Mucosa of descending colon (tissue), 3 donors: ENCODE data around the gene ZMAT5. TPM values are rescaled to one million over a fixed set of nuclear protein-coding genes. Genes with fewer than 3 reads are reported as not detected.
"Not testable (repeated sequence)": the region's sequence is repeated elsewhere in the genome, so short reads cannot be mapped to it uniquely, and the experiment has no call there.

Experiments
- ATAC-seq: fragments of 200-7000 bp; cut with Tn5 transposase; one replicate; pipeline ENCODE4 v1.9.1; 2020; ENCODE audit warnings: mild to moderate bottlenecking, moderate library complexity
- DNase-seq, 3 donors: peaks; one replicate each; pipeline ENCODE4 v3.0.0-alpha.2; 2020
- H3K36me3 ChIP-seq: fragments of 200-600 bp; one replicate; pipeline ENCODE4 v1.8.0; 2021; ENCODE audit warnings: low read depth, mild to moderate bottlenecking
- H3K4me1 ChIP-seq: fragments of 200-600 bp; one replicate; pipeline ENCODE4 v1.8.0; 2021; ENCODE audit warnings: low read depth, mild to moderate bottlenecking
- H3K4me3 ChIP-seq: fragments of 200-600 bp; one replicate; pipeline ENCODE4 v1.8.0; 2021; ENCODE audit warnings: mild to moderate bottlenecking
- H3K9me3 ChIP-seq: fragments of 200-600 bp; one replicate; pipeline ENCODE4 v1.8.0; 2021; ENCODE audit warnings: mild to moderate bottlenecking
- intact Hi-C, 2 donors: fragments of 100-400 bp; cut with DNase I in 1 of 2; cut with micrococcal nuclease in 1 of 2; formaldehyde crosslinking; loops; one replicate each; pipeline versions ENCODE4 v1.11.0 to v1.11.1; 2022; cut with DNase I, micrococcal nuclease
- total RNA-seq, 3 donors: library from RNA; stranded (reverse); fragmentation: NEBNext Ultra II Directional in 2 of 3; extraction: Animal tissue kit (Norgen Biotek cat#: 25700) in 2 of 3; gene quantifications; one replicate each; pipeline versions ENCODE4 v1.2.1 to v1.2.4, GENCODE V29; 2021 to 2023
- TF ChIP-seq, protein P1 (sequence below): fragments of 200-600 bp; IDR thresholded peaks from one replicate; pipeline ENCODE4 v1.8.0; 2022; ENCODE audit warnings: antibody characterized with exemption, mild to moderate bottlenecking
- donor health status: DM: no; HTN: no; CAD: no; lungs with moderate emphysema.
- donor health status: DM: no; HTN: no; CAD: no.
- donor health status: DM: no; HTN: yes; CAD: no.

ZMAT5 gene
- total RNA-seq, 3 donors from 2014 or later, result 12.3 to 19.5 (median 16.1) TPM

DNA sequence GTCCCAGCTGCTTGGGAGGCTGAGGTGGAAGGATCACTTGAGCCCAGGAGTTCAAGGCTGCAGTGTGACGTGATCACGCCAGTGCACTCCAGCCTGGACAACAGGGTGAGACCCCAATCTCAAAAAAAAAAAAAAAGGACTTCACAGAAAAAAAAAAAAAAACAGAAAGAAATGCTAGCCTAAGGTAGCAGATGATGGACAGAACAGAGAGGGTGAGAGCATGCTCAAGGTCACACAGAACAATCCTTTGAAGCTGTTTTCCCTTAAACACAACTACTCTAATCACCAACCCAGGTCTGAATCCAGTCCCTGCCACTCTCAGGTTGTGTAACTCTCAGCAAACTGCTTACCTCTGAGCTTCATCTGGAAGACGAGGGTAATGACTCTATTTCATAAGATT is 9.7 kb downstream of the ZMAT5 start:
- intact Hi-C loops, result no loop called here
- H3K36me3 ChIP-seq, result no peaks in the 10 kb centered on the region
- H3K4me3 ChIP-seq, result no peak overlapping the region
- DNase-seq (no peak), ATAC-seq (no peak)
- H3K4me1 ChIP-seq, result no peaks in the 10 kb centered on the region
- no peaks in the 10 kb centered on the region for H3K9me3 ChIP-seq
- TF ChIP-seq, protein P1, sequence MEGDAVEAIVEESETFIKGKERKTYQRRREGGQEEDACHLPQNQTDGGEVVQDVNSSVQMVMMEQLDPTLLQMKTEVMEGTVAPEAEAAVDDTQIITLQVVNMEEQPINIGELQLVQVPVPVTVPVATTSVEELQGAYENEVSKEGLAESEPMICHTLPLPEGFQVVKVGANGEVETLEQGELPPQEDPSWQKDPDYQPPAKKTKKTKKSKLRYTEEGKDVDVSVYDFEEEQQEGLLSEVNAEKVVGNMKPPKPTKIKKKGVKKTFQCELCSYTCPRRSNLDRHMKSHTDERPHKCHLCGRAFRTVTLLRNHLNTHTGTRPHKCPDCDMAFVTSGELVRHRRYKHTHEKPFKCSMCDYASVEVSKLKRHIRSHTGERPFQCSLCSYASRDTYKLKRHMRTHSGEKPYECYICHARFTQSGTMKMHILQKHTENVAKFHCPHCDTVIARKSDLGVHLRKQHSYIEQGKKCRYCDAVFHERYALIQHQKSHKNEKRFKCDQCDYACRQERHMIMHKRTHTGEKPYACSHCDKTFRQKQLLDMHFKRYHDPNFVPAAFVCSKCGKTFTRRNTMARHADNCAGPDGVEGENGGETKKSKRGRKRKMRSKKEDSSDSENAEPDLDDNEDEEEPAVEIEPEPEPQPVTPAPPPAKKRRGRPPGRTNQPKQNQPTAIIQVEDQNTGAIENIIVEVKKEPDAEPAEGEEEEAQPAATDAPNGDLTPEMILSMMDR, result no peak

DNA sequence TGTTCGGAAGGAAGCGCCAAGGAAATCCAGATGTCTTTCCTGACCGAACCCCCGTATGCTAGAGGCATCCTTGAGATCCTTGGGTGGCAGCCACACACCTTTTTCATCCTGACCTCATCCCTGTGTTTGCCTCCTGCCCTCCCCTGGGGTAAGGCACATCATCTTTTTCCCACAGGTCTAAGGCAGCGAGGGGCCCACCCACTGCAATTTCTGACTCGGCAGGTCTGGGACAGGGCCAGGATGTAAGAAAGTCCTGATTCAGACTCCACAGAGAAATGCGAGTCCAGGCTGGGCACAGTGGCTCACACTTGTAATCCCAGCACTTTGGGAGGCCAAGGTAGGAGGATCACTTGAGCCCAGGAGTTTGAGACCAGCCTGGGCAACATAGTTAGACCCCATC is 10.5 kb downstream of the ZMAT5 start:
- TF ChIP-seq, protein P1, result no peak
- H3K4me3 ChIP-seq, result no peak overlapping the region
- DNase-seq, result no peak
- H3K4me1 ChIP-seq, result no peaks in the 10 kb centered on the region
- ATAC-seq, result no peak
- intact Hi-C loops, result no loop called here
- H3K9me3 ChIP-seq, result no peaks in the 10 kb centered on the region
- no peaks in the 10 kb centered on the region for H3K36me3 ChIP-seq

DNA sequence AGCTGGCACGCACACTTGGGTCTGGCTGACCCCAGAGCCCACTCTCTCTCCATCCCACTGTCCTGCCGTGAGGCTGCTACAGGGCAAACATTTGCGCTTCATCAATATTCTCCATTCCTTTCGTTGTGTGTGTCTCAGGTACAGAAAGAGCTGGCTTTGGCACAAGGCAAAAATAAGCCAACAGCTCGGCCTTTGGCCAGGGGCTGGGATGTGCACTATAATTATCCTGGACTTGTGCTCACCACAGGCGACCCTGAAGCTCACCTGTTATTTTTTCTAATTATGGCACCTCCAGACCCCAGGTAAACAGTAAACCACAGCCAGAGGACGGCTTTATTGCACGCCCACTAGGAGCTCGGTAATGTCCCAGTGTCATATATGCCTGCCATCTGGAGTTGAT is 10.9 kb downstream of the ZMAT5 start:
- DNase-seq (no peak), ATAC-seq (no peak)
- TF ChIP-seq, protein P1, result no peak
- intact Hi-C loops, result no loop called here
- Histone ChIP-seq H3K4me3 (no peak overlapping the region), H3K4me1 (no peaks in the 10 kb centered on the region), H3K9me3 (no peaks in the 10 kb centered on the region), H3K36me3 (no peaks in the 10 kb centered on the region)

DNA sequence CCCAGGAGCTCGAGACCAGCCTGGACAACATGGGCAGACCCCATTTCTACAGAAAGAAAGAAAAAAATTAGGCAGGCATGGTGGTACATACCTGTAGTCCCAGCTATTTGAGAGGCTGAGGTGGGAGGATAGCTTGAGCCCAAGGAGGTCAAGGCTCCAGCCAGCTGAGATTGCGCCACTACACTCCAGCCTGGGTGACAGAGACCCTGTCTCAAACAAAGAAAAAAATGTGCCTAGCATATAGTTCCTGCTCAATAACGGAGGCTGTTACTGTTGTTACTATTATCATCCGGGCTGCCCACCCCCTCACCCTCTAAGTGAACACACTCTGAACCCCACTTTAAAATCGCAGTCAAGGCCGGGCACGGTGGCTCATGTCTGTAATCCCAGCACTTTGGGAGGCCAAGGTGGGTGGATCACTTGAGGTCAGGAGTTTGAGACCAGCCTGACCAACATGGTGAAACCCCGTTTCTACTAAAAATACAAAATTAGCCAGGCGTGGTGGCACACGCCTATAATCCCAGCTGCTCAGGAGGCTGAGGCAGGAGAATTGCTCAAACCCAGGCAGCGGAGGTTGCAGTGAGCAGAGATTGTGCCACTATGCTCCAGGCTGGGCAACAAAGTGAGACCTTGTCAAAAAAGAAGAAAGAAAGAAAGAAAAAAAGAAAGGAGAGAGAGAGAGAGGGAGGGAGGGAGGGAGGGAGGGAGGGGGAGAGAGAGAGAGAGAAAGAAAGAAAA is 12.0 kb downstream of the ZMAT5 start:
- not testable (repeated sequence) for H3K9me3 ChIP-seq, DNase-seq

DNA sequence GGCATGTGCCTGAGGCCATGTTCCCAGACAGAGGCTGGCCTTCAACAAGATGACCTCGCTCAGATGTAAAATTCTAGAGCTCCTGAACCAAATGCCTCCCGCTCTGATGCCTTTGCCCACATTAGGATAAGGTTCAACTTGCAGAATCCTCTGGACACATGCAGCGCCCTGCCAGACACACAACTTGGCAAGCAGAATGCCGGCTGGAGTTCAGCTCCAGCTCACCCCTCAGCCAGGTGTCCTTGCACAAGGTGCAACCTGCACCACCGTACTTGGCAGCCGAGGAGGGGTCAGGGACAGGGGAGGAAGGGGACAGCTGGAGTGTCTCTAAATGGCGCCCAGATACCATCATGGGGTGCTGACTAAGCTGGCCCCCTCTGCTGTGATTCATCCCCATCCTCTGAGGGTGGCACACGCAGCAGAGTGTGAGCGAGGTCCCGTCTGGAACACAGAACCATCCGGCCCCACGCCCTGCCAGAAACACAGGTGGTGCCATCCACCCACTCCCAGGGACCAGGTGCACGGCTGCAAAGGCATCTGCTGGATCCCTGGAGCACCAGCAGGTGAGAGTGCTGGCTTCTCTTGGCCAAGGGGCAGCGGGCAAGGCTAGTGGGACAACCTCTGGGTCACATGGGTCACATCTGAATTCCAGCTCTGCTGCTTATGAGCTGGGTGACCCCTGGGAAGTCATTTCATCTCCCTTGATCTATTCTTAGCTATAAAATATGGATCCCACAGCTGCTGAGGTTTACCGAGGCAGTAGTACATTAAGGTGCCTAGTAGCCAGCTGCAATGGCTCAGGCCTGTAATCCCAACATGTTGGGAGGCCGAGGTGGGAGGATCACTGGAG is 12.8 kb downstream of the ZMAT5 start:
- no peak for ATAC-seq
- Histone ChIP-seq H3K9me3 (no peaks in the 10 kb centered on the region), H3K36me3 (no peaks in the 10 kb centered on the region), H3K4me1 (no peaks in the 10 kb centered on the region), H3K4me3 (no peak overlapping the region)
- TF ChIP-seq, protein P1, result no peak
- no peak for DNase-seq
- intact Hi-C loops, result no loop called here

More for the DNA sequence above, 12.0 kb downstream of the ZMAT5 start:
- H3K4me3 ChIP-seq, intact Hi-C loops, H3K4me1 ChIP-seq, H3K36me3 ChIP-seq, ATAC-seq: not testable (repeated sequence)

DNA sequence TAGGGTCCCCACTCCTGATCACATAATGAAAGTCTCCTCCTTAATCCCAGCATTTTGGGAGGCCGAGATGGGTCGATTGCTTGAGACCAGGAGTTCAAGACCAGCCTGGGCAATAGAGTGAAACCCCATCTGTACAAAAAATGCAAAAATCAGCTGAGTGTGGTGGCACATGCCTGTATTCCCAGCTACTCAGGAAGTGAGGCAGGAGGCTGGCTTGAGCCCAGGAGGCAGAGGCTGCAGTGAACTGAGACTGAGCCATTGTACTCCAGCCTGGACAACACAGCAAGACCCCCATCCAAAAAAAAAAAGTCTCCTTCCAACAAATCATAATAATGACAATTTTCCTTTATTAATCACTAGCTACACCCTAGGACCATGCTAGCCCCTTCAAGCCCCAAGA is 15.1 kb downstream of the ZMAT5 start:
- H3K4me3 ChIP-seq, result no peak overlapping the region
- ATAC-seq (no peak), DNase-seq (no peak)
- H3K36me3 ChIP-seq, result no peaks in the 10 kb centered on the region
- no peaks in the 10 kb centered on the region for H3K9me3 ChIP-seq
- intact Hi-C loops, result no loop called here
- H3K4me1 ChIP-seq, result no peaks in the 10 kb centered on the region
- TF ChIP-seq, protein P1, result no peak
